HG02610 (cell line): ENCODE results near the gene SNRNP25.
A peak's percentile ranks its signal among the peaks of the same experiment; 100 is the strongest.

Experiments
- ATAC-seq: cut with Tn5 transposase; IDR thresholded peaks from one replicate; pipeline ENCODE4 v1.9.1; 2021; ENCODE audit warnings: mild to moderate bottlenecking, moderate library complexity; ENCODE audit not compliant: unreplicated experiment

SNRNP25 gene

GRCh38 chr16:76535-77272, 23.1 kb downstream of the SNRNP25 start:
- no peak for ATAC-seq

GRCh38 chr16:77273-77806, 23.7 kb downstream of the SNRNP25 start:
- peak; percentile 17 for ATAC-seq

GRCh38 chr16:77807-78443, 24.3 kb downstream of the SNRNP25 start, which contains the start of gene MPG:
Gene MPG, plus strand, starts transcription at chr16:78225. Its CDS starts 85 bp downstream, at chr16:78310.
- peak; percentile 74 for ATAC-seq

- ATAC-seq = peak; percentile 11
Observed at GRCh38 chr16:78444-79150, 25.0 kb downstream of the SNRNP25 start.

- ATAC-seq = no peak
Observed at GRCh38 chr16:79151-80054, 25.8 kb downstream of the SNRNP25 start.

GRCh38 chr16:83060-83603, 29.5 kb downstream of the SNRNP25 start:
- no peak for ATAC-seq

GRCh38 chr16:83781-84615, 30.4 kb downstream of the SNRNP25 start:
- no peak for ATAC-seq

- no peak for ATAC-seq
Observed at GRCh38 chr16:84718-85406, 31.2 kb downstream of the SNRNP25 start.

- no peak for ATAC-seq
Observed at GRCh38 chr16:85407-85782, 31.8 kb downstream of the SNRNP25 start.

- no peak for ATAC-seq
Observed at GRCh38 chr16:85865-86264, 32.2 kb downstream of the SNRNP25 start.

GRCh38 chr16:86483-86952, 32.9 kb downstream of the SNRNP25 start:
- no peak for ATAC-seq

GRCh38 chr16:88613-89012, 35.0 kb downstream of the SNRNP25 start:
- ATAC-seq = no peak

GRCh38 chr16:89391-90302, 36.0 kb downstream of the SNRNP25 start:
- no peak for ATAC-seq

GRCh38 chr16:91484-91883, 37.9 kb downstream of the SNRNP25 start:
- no peak for ATAC-seq

- ATAC-seq = no peak
Observed at GRCh38 chr16:92431-93339, 39.1 kb downstream of the SNRNP25 start.

- no peak for ATAC-seq
Observed at GRCh38 chr16:94918-95265, 41.3 kb downstream of the SNRNP25 start.

GRCh38 chr16:96935-97381, 43.3 kb downstream of the SNRNP25 start:
- ATAC-seq = peak; percentile 71
